Activated CD4-positive, alpha-beta T cell treated with anti-CD3 and anti-CD28 coated beads, Interleukin-2, amount 50 U/mL, for 48 hours (primary cell): ENCODE measurements around the gene CASP2.

Experiments used
- DNase-seq, 2 experiments: peaks; one replicate each; pipeline ENCODE4 v3.0.0-alpha.2; 2020

CASP2 gene

GRCh38 chr7:143343596-143343995 lies 55.4 kb downstream of the CASP2 start:
- DNase-seq = no peak

- DNase-seq = peak; percentile 69 to 75
These were observed 57.3 kb downstream of the CASP2 start for GRCh38 chr7:143345428-143345900.

DNA sequence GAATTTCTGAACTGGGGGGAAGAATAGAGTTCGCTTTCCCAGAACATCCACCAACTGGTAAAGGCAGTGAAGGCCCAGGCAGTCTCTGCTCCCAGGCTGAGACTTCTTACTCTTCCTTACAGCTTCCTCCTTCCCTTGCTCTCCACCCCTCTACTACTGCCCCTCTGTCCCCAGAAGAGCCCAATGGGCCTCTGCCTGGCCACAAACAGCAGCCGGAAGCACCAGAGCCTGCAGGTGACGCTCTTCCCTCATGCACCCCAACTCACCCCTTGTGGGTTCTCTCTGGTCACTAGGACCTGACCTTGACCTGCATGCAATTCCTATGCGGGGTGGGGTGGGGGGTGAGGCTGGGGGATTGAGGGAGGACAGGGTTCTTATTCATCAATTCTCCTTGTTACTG lies 57.9 kb downstream of the CASP2 start:
- DNase-seq = no peak

GRCh38 chr7:143347950-143348349 lies 59.8 kb downstream of the CASP2 start:
- DNase-seq = no peak

- no peak for DNase-seq
These were observed 62.9 kb downstream of the CASP2 start for GRCh38 chr7:143351060-143351459.

DNA sequence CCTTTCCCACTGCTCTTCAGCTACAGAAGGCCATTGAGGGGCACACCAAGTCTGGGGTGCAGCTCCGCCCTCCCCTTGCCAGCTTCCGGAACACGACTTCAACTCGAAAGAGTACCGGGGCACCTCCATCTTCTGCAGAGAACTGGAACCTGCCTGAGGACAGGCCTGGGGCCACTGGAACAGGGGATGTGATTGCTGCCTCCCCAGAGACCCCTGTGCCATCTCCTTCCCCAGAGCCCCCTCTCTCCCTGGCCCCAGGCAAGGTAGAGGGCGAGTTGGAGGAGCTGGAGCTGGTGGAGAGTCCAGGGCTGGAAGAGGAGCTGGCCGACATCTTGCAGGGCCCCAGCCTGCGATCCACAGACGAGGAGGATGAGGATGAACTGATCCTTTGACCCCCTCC lies 63.4 kb downstream of the CASP2 start:
- no peak for DNase-seq

- no peak for DNase-seq
These were observed 64.4 kb downstream of the CASP2 start for GRCh38 chr7:143352531-143353002.

- DNase-seq = no peak
These were observed 66.2 kb downstream of the CASP2 start for GRCh38 chr7:143354376-143354775.

DNA sequence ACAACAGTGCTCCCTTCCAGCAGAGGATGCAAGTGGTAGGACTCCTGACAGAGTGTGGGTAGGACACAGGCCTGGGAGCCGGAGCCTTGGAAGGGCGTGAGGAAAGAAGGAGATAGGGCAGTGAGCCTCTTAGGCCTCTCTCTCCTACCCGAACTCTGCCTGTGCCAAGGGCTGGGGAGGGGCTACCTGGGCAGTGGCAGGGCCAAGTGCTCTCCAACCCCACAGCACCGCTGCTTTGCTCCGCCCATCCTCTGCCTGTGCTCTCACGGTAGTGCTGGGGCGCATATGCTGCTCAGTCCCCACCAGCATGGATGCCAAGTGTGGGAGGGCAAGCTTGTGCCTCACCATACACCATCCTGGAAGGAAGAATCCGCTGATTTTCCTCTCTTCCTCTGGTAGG lies 66.8 kb downstream of the CASP2 start:
- no peak for DNase-seq

DNA sequence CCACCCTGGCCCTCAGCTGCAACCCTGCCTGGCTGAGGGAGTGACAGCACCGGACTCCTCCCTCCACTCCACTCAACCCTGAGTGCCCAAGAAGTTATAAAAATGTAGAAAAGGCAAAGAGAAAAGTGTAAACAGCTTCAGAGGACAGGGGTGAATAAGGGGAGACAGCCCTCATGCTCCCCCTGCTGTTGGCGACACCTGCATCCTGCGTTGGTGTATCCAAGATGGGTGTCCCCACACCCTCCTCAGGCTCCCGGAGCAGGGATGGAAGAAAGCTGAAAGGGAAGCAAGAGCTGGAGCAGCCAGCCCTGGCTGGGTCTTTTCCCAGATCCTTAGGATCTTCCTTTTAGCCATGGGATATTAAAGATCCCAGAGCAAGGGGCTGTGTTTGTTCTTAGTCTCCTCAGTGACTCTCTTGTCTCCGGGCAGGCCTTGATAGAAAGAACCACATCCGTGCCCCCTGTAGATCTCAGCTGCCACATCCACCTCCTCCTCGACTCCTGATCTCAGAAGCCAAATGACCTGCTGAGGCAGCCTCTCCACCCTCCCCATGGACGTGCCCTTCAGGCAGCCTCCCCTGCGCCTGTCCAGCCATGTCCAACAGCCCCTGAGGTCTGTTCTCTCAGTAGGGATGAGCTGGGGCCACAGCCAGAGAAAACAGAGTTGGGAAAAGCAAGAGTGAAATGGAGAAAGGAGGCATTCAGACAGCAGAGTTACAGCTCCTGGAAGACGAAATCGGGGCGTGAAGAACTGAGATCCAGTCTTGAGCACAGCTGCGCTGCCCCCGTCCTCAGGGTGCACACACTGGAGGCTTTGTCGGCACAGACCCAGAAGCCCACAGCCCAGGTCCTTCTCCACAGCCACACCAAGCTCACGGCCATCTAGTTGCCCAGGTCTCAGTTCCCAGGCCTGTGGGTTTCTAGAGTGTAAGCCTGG lies 67.6 kb downstream of the CASP2 start:
- DNase-seq = no peak

DNA sequence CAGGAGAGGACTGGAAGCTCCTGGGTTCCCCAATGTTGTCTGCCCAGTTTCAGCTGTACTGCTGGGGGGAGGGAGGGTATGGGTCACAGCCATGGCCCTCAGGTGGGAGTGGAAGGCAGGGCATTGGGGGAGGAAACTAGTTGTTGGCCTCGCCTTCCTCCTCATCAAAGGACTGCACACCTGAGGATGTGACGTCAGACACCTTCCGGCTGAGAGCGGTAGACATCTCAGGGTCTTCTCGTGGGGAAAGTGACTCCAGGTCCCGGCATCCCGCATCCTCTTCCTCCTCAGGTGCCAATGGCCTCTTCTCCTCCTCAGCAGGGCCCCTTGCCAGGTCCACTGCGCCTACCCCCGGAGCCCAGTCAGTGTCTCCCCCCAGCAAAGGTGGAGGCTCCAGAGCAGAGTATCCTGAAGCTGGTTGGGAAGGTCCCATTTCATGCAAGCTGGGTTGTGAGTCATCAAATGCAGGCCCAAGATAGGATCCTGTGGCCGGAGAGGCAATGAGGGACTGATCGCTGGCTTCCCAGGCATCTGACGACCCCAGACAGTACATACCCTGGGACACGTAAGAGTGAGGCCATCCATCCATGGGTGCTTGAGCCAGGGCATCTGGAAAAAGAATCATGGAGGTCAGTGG lies 68.4 kb downstream of the CASP2 start:
- no peak for DNase-seq
